Mesenteric fat pad (tissue), 1 donor: ENCODE results near the gene ANGPT4. TPM values are rescaled to one million over a fixed set of nuclear protein-coding genes. Genes with fewer than 3 reads are reported as not detected.

Experiments used
- DNase-seq: peaks from one replicate; pipeline ENCODE4 v3.0.0-alpha.2; 2020; ENCODE audit warnings: low spot score
- total RNA-seq: library from RNA; stranded (reverse); fragmentation: NEBNext Ultra II Directional; extraction: Animal tissue kit (Norgen Biotek cat#: 25700); gene quantifications from one replicate; pipeline ENCODE4 v1.2.1, GENCODE V29; 2021
- donor health status: DM: yes; HTN: yes; CAD: no.

ANGPT4 gene
- total RNA-seq, 1 donor from 2014 or later, result 0.42 TPM

DNA sequence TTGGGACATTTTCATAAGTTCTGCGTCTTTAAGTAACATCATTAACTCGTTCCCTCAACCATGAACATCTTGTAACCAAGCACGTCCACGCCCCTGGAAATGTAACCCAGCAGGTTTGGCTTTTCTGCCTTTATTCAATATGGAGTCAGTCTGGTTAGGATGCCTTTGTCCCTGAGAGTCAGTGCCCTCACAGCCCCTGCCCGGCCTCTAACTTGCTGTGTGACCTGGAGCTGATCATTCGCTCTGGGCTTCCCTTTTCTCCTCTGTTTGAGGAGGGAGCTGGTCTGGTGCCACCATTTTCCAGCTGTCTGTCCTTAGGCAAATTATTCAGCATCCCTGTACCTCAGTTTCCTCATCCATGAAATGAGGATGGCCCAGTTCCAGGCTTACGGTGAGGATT, 26.5 kb upstream of the ANGPT4 start:
- peak; percentile 62 for DNase-seq

DNA sequence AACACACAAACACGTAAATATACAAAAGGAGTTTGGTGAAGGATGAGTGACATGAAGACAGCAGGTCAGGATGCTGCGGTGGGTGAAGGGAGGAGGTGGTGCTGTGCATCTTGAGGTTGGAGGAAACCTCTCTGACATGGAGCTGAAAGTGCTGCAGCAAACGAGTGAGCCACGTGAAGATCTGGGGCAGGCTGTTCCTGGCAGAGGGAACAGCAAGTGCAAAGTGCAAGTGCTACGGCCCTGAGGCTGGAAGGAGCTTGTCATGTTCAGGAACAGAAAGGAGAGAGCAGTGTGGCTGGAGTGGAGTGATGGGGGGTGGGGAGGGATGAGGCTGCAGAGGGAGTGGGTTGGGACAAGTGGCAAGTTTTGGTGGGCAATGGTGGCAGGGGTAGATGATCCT, 24.8 kb upstream of the ANGPT4 start:
- peak; percentile 45 for DNase-seq

DNA sequence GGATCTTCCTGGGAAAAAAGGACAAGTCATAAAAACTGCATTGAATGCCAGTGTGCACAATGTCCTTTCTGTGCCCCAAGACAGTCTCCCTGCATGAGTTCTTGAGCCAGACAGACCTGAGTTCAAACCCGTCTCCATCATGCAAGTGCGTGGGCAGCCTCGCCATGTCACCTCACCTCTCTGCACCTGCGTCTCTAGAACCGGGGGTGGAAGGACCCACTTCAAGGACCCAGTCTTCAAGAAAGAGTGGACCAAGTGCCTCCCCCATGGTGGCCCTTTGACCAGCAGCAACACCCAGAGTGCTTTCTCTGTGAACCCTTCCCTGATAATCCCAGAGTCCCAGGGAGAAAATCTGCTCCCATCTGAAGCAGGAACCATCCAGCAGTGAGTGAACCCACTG, 23.5 kb upstream of the ANGPT4 start:
- peak; percentile 60 for DNase-seq

GRCh38 chr20:934186-934840, 18.2 kb upstream of the ANGPT4 start:
- peak; percentile 74 for DNase-seq

GRCh38 chr20:933029-933428, 16.9 kb upstream of the ANGPT4 start:
- peak; percentile 2 for DNase-seq

DNA sequence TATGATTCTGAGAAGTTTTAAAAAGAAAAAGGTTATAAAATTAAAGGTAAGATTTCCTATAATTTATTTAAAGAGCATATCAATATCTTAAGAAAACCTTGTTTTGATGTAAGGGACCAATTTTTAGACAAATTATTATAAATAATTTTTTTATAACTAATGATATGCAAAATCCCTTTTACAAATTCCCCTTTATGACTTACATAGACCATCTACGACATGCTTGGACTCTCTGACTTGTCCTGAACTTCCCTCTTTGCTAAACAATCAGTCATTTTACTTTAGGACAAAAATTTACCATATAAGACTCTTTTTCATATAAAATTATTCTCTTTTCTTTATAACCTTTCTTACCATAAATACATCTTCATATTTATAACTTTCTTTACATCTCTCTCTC, 15.3 kb upstream of the ANGPT4 start:
- DNase-seq, result no peak

GRCh38 chr20:926670-927069, 10.5 kb upstream of the ANGPT4 start:
- peak; percentile 14 for DNase-seq

DNA sequence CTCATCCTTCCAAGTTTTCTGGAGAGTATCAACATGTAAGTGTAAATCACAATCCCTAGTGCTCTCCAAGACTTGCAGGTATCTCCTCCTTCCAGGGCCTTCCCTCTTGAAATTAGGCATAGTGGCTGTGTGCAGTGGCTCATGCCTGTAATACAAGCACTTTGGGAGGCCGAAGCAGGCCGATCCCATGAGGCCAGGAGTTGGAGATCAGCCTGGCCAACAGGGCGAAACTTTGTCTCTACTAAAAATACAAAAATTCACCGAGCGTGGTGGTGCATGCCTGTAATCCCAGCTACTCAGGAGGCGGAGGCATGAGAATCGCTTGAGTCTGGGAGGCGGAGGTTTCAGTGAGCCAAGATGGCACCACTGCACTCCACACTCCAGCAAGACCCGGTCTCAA, 9.4 kb upstream of the ANGPT4 start:
- DNase-seq, result peak; percentile 14

DNA sequence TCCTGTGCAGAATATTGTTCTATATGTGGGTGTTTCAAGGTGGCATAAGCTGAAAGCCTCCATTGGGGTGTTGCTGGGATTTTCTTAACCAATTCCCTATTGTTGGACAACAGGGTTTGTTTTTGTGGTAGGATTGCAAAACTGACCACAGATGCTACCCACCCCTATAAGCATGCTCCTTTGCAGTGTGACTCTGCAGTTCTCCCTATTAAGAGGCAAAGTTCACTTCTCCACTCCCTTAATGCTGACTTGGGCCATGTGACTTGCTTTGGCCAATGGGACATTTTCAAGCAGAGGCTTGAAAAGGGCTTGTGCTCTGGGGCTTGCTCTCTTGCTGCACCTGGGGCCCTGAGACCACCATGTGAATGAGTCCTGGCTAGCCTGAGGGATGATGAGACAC, 8.5 kb upstream of the ANGPT4 start:
- peak; percentile 22 for DNase-seq

DNA sequence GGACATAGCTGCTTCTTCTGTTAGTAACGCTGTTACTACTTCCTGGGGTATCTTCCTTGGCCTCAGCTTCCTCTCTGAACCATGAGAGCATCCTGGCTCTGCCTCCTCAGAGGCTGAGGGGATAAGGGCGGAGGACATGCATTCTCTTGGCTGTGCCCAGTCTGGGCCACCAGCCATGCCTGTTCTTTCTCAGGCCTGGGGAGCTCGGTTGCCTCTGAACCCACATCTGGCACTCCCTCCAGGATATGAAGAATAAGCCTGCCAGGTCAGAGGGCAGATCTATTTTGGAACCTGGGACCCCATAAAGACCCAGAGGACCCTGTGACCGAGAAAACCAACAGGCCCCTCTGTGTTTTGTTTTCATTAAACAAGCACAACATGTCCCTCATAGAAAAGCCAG, 6.6 kb upstream of the ANGPT4 start:
- DNase-seq, result peak; percentile 43

- DNase-seq, result peak; percentile 88
Observed at GRCh38 chr20:921068-921467, 4.9 kb upstream of the ANGPT4 start.

DNA sequence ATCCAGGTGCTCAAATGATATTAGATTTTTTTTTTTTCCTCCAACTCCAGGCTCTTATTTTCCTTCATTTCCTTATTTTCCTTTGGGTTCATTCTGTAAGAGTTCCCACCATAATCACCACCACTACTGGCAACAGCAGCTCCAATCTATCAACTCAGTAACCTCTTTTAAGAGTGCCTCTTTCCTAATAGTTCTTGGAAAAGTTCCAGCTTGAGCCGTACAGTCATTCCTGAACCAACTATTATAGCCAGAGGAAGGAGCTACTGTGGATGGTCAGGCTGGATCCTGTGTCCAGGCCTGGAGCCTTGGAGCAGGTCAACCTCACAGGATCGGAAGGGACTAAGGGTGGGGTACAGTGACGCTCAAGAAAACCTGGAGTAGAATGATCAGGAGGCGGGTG, 4.2 kb upstream of the ANGPT4 start:
- DNase-seq, result no peak

DNA sequence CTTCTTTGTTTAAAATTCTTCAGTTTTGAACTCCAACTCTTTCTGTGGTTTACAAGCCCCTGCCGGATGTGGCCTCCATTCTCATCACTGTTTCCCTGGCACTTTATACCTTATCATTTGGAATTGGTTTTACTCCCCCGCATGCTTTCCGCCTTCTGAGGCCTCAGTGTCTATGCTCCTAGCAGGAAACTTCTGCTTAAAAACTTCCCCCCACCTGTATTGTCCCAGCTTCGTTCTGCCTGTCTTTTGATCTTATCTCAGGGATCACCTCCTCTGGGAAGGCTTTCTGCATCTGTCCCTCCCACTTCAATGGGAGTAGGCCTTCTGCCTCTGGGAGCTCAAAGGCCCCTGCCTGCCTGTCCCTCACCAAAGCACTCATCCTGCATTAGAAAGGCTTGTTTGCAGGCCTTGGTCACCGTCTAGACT, 3.4 kb upstream of the ANGPT4 start:
- peak; percentile 57 for DNase-seq

- DNase-seq, result peak; percentile 8
Observed at GRCh38 chr20:917416-917815, 1.3 kb upstream of the ANGPT4 start.

DNA sequence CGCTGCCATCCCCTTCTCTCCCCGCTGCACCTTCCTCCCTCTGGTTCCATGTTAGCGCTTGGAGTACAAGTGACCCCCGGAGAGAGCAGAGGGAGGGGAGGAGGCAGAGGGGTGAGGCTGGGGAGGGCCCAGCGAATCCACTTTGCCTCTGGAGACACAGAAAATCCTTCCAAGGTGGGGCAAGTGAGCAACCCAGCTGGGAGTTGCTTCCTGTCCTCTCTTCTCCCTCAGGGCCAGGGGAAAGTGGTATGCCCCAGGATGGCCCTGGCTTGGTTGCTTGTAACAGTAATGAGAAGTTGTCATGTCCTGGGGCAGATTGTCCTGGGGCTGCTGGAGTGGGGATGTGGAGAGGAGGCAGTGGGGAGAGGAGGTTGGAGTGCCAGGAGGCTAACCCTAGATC, 691 bp upstream of the ANGPT4 start:
- peak; percentile 45 for DNase-seq

DNA sequence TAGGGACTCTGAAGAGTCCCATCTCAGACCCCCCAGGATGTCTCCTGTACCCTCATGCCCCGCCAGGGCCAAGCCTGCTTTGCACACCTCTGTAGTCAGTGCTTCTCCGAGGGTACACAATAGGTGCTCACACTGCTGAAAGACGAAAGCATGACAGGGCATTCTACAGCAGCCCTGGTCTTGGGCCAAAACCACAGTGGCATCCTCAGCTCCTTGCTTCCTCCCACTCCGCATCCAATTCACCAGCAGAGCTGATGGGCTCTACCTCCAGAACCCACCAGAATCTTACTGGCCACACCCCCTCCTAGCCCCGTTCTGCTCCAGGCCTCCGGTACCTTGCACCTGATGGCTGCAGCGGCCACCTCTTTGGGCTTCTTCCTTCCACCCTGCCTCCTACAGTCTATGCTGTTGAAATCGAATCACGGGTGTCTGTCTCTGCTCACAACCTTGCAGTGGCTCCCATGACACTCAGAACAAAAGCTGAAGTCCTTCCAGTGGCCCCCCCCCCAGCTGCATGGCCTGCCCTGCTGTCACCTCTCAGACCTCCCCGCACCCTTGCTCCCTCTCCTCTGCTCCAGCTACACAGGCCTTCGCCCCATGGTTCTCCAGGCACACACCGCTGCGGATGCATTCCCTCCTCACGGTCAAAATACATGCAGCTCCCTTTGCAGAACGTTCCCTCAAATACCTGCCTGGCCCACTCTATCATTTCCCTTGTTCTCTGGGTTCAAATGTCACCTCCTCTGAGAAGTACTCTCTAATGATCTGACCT, 1.2 kb downstream of the ANGPT4 start:
- peak; percentile 80 for DNase-seq

- peak; percentile 62 for DNase-seq
Observed at GRCh38 chr20:913306-913849, 2.8 kb downstream of the ANGPT4 start.

DNA sequence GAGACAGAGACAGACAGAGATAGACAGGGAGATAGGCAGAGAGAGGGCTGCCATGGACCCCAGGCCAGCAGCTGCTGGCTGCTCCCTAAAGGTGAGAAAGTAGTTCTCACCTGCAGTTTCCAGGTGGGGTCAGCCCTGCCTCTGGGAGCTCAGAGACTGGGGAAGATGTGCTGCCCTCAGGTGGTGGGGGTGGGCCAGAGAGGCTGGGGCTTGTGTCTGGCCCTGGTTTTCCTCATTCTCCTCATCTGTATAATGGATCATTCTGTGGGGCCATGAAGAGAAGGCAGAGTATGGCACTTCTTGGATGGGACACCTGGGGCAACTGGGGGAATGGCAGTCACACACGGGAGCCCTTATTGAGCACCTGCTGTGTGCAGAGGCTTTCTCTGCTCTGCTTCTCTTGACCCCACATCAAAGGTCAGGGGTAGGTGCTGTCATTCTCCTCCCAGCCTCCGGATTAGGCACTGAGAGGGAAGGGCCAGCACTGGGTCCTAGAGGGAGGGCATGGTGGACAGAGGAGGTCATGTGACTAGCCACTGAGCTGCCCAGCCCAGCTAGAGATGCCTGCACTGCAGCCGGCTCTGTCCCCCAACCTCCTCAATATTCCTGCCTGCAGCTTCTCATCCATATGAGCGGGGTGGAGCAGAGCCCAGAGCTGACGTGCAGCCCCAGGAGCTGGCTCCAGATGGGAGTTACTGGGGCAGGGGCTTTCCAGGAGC, 4.1 kb downstream of the ANGPT4 start:
- peak; percentile 65 for DNase-seq

DNA sequence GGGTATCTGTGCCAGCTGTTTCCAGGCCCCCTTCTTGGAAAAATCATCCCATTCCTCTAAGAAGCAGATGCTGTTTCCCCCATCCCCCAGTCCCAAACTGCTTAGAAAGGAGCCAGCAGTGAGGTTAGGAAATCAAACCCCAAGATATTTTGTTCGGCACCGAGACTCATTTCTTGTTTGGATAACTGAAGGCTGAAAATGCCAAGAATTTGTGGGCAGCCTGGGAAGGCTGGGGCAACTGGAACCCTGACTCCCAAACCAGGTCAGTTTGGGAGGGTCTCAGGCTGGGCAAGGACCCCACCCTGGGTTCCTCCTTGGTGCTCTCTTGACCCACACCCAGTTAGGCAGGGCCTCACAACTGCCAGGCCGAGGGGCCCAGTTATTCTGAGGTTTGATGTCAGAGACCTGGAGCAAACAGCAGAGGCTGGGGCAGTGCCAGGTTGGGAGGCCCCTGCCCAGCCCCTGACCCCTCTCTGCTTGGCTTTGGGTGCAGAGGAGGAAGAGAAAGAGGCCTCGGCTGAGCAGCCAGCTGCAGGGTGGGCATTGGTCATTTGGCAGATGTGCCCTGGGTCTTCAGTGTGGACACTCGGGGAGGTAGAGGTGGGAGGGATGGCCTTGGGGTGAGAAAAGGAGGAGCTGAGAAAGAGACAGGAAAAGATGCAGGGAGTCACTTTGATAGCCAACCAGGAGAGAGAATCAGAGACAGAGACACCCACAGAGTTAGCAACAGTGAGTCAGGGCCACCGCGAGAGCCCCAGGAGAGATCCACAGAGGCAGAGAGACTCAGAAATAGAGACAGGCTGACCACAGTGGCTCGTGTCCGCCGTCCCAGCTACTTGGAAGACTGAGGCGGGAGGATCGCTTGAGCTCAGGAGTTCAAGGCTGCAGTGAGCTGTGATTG, 5.0 kb downstream of the ANGPT4 start:
- peak; percentile 88 for DNase-seq

- DNase-seq, result peak; percentile 35
Observed at GRCh38 chr20:910132-910869, 5.8 kb downstream of the ANGPT4 start.
